Thoracic aorta (tissue), 2 donors: ENCODE data around the gene AIDA. TPM values are rescaled to one million over a fixed set of nuclear protein-coding genes. Genes with fewer than 3 reads are reported as not detected.

Source experiments
- ATAC-seq: fragments of 150-250 bp; one replicate; pipeline ENCODE4 v1.8.0; 2017; ENCODE audit warnings: low read depth; ENCODE audit not compliant: insufficient number of reproducible peaks, low FRiP score
- DNase-seq: peaks from one replicate; pipeline ENCODE4 v3.0.0-alpha.2; 2020; ENCODE audit warnings: low spot score
- H3K27ac ChIP-seq, 2 donors: fragments of 200-600 bp; sonication (generic); 1 replicate in 1 of 2; 2 replicates in 1 of 2; pipeline ENCODE4 v1.5.1; 2016; ENCODE audit warnings: mild to moderate bottlenecking in 2 of 2, moderate library complexity in 2 of 2
- H3K27me3 ChIP-seq: fragments of 200-600 bp; sonication (generic); replicated peaks from 2 replicates; pipeline ENCODE4 v1.6.0; 2016; ENCODE audit warnings: mild to moderate bottlenecking; ENCODE audit not compliant: insufficient read depth
- H3K36me3 ChIP-seq: fragments of 200-600 bp; sonication (generic); one replicate; pipeline ENCODE4 v1.5.1; 2016
- H3K4me1 ChIP-seq, 2 donors: fragments of 200-600 bp; sonication (generic); 1 replicate in 1 of 2; 2 replicates in 1 of 2; pipeline versions ENCODE4 v1.5.1 to v1.6.0; 2016; ENCODE audit warnings: low read depth in 2 of 2, mild to moderate bottlenecking in 1 of 2; ENCODE audit not compliant: control insufficient read depth in 1 of 2
- H3K4me3 ChIP-seq: fragments of 200-600 bp; sonication (generic); 2 replicates; pipeline ENCODE4 v1.5.1; 2016; ENCODE audit warnings: mild to moderate bottlenecking
- H3K9me3 ChIP-seq: fragments of 200-600 bp; sonication (generic); 2 replicates; pipeline ENCODE4 v1.5.1; 2016
- CTCF ChIP-seq: fragments of 200-600 bp; sonication (generic); IDR thresholded peaks from one replicate; pipeline ENCODE4 v1.5.1; 2019; ENCODE audit warnings: antibody characterized with exemption
- total RNA-seq, 2 donors: library from RNA; depleted of rRNA; stranded (reverse); fragments of >200 nt; gene quantifications; one replicate each; pipeline versions ENCODE4 v1.1.0 to v1.2.3, GENCODE V29; 2016

Gene AIDA
- total RNA-seq, 2 donors from 2014 or later = 59.2 to 61.7 TPM

- H3K4me3 ChIP-seq = no peak overlapping the region
- H3K27me3 ChIP-seq = no peaks in the 10 kb centered on the region
- no peak for TF ChIP-seq CTCF
- H3K36me3 ChIP-seq = peaks cover 71% of the 10 kb centered on the region
- no peak overlapping the region for H3K27ac ChIP-seq
- H3K4me1 ChIP-seq = peaks cover 0 to 4% of the 10 kb centered on the region in 2 donors
- DNase-seq (no peak), ATAC-seq (no peak)
- H3K9me3 ChIP-seq = no peaks in the 10 kb centered on the region
Measured at GRCh38 chr1:222657899-222658298, 54.4 kb downstream of the AIDA start.

- no peak for TF ChIP-seq CTCF
- Histone ChIP-seq H3K27ac (no peak overlapping the region), H3K4me3 (no peak overlapping the region), H3K36me3 (peaks cover 75% of the 10 kb centered on the region), H3K4me1 (peaks cover 0 to 4% of the 10 kb centered on the region in 2 donors), H3K27me3 (no peaks in the 10 kb centered on the region), H3K9me3 (no peaks in the 10 kb centered on the region)
- DNase-seq = no peak
- no peak for ATAC-seq
Measured at GRCh38 chr1:222656391-222657155, 55.7 kb downstream of the AIDA start.

- Histone ChIP-seq H3K9me3 (no peaks in the 10 kb centered on the region), H3K4me1 (peaks cover 0 to 4% of the 10 kb centered on the region in 2 donors), H3K4me3 (no peak overlapping the region), H3K27me3 (no peaks in the 10 kb centered on the region), H3K27ac (no peak overlapping the region), H3K36me3 (peaks cover 68% of the 10 kb centered on the region)
- ATAC-seq (no peak), DNase-seq (no peak)
- no peak for TF ChIP-seq CTCF
Measured at GRCh38 chr1:222654849-222655248, 57.4 kb downstream of the AIDA start.

GRCh38 chr1:222653178-222653827 is 59.0 kb downstream of the AIDA start:
- Histone ChIP-seq H3K27me3 (no peaks in the 10 kb centered on the region), H3K4me3 (no peak overlapping the region), H3K4me1 (peaks cover 0 to 4% of the 10 kb centered on the region in 2 donors), H3K27ac (no peak overlapping the region), H3K36me3 (peaks cover 59% of the 10 kb centered on the region), H3K9me3 (no peaks in the 10 kb centered on the region)
- TF ChIP-seq CTCF = no peak
- ATAC-seq (no peak), DNase-seq (no peak)

- Histone ChIP-seq H3K9me3 (no peaks in the 10 kb centered on the region), H3K36me3 (peaks cover 54% of the 10 kb centered on the region), H3K4me3 (no peak overlapping the region), H3K27ac (no peak overlapping the region), H3K27me3 (no peaks in the 10 kb centered on the region), H3K4me1 (peaks cover 0 to 4% of the 10 kb centered on the region in 2 donors)
- ATAC-seq (no peak), DNase-seq (no peak)
- no peak for TF ChIP-seq CTCF
Measured at GRCh38 chr1:222652676-222653075, 59.6 kb downstream of the AIDA start.
